ENCODE measurements around the gene BICRAL. TPM values are rescaled to one million over a fixed set of nuclear protein-coding genes. Genes with fewer than 3 reads are reported as not detected.

Gene BICRAL
- total RNA-seq, 2 donors from 2014 or later: 11.6 to 14.9 TPM

- Histone ChIP-seq H3K9me3 (ENCODE audit: control insufficient read depth, low read length) (no peaks in the 10 kb centered on the region), H3K4me1 (ENCODE audit: control insufficient read depth, insufficient read depth, low read length) (no peaks in the 10 kb centered on the region), H3K9ac (ENCODE audit: extremely low read depth, low read length, poor library complexity, severe bottlenecking) (no peak overlapping the region), H3K27me3 (ENCODE audit: control insufficient read depth, insufficient read depth, low read length, poor library complexity, severe bottlenecking) (no peaks in the 10 kb centered on the region), H3K4me3 (ENCODE audit: low read length) (no peak overlapping the region), H3K27ac (ENCODE audit: low read depth, low read length) (no peak overlapping the region), H3K36me3 (ENCODE audit: control insufficient read depth, insufficient read depth, low read length) (peaks cover 2% of the 10 kb centered on the region)
- peaks cover 25% of the 10 kb centered on the region for H3K4me1 Mint-ChIP-seq
- peaks cover 9% of the 10 kb centered on the region for H3K36me3 Mint-ChIP-seq (ENCODE audit: low read depth)
- H3K27ac Mint-ChIP-seq: peak overlapping the region; percentile 33
- no peaks in the 10 kb centered on the region for H3K9me3 Mint-ChIP-seq
- 92 to 93% methylated on average over 4 to 5 of the region's 5 CpGs for WGBS, 2 experiments (ENCODE audit: insufficient coverage in 1 of 2, insufficient read length in 1 of 2)
- TF ChIP-seq CTCF (conservative IDR thresholded peaks at IDR 0.05): no peak
- no peak for DNase-seq
- H3K27me3 Mint-ChIP-seq (ENCODE audit: insufficient read depth): no peaks in the 10 kb centered on the region
- no peak overlapping the region for H3K4me3 Mint-ChIP-seq
Measured at GRCh38 chr6:42754759-42755158, 27.1 kb upstream of the BICRAL start.

GRCh38 chr6:42756722-42757121 is 25.1 kb upstream of the BICRAL start:
- no peaks in the 10 kb centered on the region for H3K4me1 ChIP-seq (ENCODE audit: control insufficient read depth, insufficient read depth, low read length)
- peaks cover 9% of the 10 kb centered on the region for H3K36me3 Mint-ChIP-seq (ENCODE audit: low read depth)
- no peaks in the 10 kb centered on the region for H3K9me3 ChIP-seq (ENCODE audit: control insufficient read depth, low read length)
- H3K27me3 Mint-ChIP-seq (ENCODE audit: insufficient read depth): no peaks in the 10 kb centered on the region
- H3K9ac ChIP-seq (ENCODE audit: extremely low read depth, low read length, poor library complexity, severe bottlenecking): no peak overlapping the region
- DNase-seq: peak; percentile 50
- no peak overlapping the region for H3K27ac Mint-ChIP-seq
- no peaks in the 10 kb centered on the region for H3K9me3 Mint-ChIP-seq
- H3K4me1 Mint-ChIP-seq: peaks cover 25% of the 10 kb centered on the region
- no peaks in the 10 kb centered on the region for H3K27me3 ChIP-seq (ENCODE audit: control insufficient read depth, insufficient read depth, low read length, poor library complexity, severe bottlenecking)
- WGBS, 2 experiments (ENCODE audit: insufficient coverage in 1 of 2, insufficient read length in 1 of 2): 100% methylated on average over 2 of the region's 7 CpGs; no CpG with 5 or more reads in 1 of the 2 experiments
- peaks cover 5% of the 10 kb centered on the region for H3K36me3 ChIP-seq (ENCODE audit: control insufficient read depth, insufficient read depth, low read length)
- no peak overlapping the region for H3K4me3 Mint-ChIP-seq
- H3K27ac ChIP-seq (ENCODE audit: low read depth, low read length): no peak overlapping the region
- no peak for TF ChIP-seq CTCF (conservative IDR thresholded peaks at IDR 0.05)
- H3K4me3 ChIP-seq (ENCODE audit: low read length): no peak overlapping the region

- 88 to 93% methylated on average over 3 of the region's 3 CpGs for WGBS, 2 experiments (ENCODE audit: insufficient coverage in 1 of 2, insufficient read length in 1 of 2)
- no peaks in the 10 kb centered on the region for H3K9me3 ChIP-seq (ENCODE audit: control insufficient read depth, low read length)
- Mint-ChIP-seq H3K9me3 (no peaks in the 10 kb centered on the region), H3K27ac (no peak overlapping the region), H3K4me3 (no peak overlapping the region), H3K4me1 (peaks cover 25% of the 10 kb centered on the region), H3K36me3 (ENCODE audit: low read depth) (peaks cover 12% of the 10 kb centered on the region), H3K27me3 (ENCODE audit: insufficient read depth) (no peaks in the 10 kb centered on the region)
- H3K36me3 ChIP-seq (ENCODE audit: control insufficient read depth, insufficient read depth, low read length): peaks cover 5% of the 10 kb centered on the region
- H3K9ac ChIP-seq (ENCODE audit: extremely low read depth, low read length, poor library complexity, severe bottlenecking): no peak overlapping the region
- TF ChIP-seq CTCF (conservative IDR thresholded peaks at IDR 0.05): no peak
- H3K4me3 ChIP-seq (ENCODE audit: low read length): no peak overlapping the region
- peaks cover 4% of the 10 kb centered on the region for H3K4me1 ChIP-seq (ENCODE audit: control insufficient read depth, insufficient read depth, low read length)
- no peaks in the 10 kb centered on the region for H3K27me3 ChIP-seq (ENCODE audit: control insufficient read depth, insufficient read depth, low read length, poor library complexity, severe bottlenecking)
- no peak overlapping the region for H3K27ac ChIP-seq (ENCODE audit: low read depth, low read length)
- DNase-seq: no peak
Measured at GRCh38 chr6:42758756-42759430, 23.0 kb upstream of the BICRAL start.

Data from endodermal cell (in vitro differentiated cells).